Cortex of kidney (tissue), 1 donor: ENCODE data around the gene TBL1X.

Experiments used
- DNase-seq: peaks from one replicate; lab custom pipeline; 2025; lab: John Stamatoyannopoulos, UW

Gene TBL1X

DNA sequence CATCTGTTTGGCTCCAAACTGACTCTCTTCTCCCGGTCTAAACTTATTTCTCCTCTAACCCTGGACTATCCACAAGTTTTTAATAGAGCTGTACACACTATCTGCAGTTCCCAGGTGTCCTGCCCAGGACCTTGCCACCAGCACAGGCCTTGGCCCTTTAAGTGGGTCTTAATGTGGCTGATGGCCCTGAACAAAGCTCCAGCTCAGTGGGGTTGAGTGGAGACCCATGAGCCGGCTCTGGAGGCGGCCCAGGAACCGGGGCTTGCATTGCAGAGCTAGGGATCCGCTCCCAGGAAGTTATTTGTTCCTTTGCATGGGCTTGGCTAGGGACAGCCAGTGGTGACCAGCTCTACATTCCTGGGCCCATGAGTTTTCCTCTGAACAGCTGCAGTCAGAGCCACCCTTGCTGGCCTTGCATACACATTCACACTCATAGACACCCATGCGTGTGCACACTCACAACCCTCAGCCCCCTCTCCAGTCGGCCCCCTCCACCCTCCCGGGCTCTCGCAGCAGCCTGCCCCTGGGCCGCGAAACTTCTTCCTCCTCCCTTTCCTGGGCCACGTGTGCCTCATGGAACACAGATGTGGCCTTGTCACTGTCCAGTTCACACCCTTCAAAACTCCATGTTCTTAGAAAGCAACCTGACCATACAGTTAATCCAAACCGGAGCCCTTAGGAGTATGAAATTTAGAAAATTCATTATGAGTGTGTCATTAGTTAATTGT, 242.6 kb downstream of the TBL1X start:
- no peak for DNase-seq

DNA sequence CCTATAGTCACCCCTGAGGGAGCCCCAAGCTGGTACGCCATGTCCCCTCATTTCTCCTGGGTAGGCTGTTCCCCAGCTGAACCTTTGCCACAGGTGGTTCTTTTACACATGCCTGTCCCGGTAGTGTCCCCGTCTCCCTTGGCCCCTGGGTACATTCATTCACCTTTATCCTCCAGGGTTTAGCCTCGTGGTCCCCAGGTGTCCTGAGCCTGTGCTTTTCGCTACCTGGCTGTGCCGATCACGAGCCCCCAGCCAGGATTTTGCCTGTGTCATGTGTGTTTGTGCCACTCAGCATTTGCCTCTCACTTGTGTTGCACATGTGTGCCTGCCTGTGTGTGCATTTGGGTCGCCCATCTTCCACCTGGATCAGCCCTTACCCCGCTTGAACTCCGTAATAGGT, 243.2 kb downstream of the TBL1X start:
- no peak for DNase-seq

DNA sequence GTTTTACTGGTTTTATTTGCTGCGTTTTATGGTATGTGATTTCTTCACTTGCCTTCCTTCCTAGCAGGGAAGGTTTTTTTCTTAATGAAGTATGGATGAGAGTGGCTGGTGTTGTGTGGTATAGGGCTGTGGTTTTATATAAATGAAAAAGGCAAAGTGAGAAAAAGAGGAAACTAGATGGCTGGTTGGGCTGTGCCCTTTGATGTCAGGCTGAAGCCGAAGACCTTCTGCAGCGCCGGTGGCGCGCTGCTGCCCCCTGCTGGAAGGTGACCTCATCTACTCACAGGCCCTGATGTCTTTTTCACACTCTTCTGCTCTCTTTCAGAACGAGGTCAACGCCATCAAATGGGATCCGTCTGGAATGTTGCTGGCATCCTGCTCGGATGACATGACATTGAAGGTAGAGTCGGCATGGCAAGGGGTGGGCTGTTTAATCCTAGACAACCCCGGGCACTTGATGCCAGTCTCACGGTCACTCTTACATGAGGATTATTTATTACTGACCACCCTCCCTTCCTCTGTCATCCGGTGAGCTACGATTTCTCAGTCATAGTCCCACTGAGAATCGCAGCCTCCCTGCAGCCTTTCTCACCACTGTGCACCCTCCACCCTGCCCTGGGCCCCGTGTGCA, 244.2 kb downstream of the TBL1X start:
- DNase-seq: no peak

DNA sequence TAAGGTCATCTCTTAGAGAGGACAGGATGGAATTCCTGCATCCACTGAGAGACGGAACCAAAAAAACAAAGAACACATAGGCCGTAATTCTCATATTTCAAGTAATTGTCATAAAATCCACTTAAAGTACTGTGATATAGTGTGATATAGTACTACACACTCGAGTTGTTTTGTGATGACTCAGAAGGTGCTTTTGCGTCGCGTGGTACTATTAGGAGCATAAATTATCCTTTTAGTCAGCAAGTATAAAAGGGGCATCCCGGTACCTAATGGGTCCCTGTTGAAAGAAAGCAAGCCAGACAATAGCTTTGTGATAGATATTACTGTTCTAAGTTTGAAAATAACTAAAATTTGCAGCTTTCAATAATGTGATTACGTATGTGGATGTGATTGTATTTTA, 245.5 kb downstream of the TBL1X start:
- no peak for DNase-seq

DNA sequence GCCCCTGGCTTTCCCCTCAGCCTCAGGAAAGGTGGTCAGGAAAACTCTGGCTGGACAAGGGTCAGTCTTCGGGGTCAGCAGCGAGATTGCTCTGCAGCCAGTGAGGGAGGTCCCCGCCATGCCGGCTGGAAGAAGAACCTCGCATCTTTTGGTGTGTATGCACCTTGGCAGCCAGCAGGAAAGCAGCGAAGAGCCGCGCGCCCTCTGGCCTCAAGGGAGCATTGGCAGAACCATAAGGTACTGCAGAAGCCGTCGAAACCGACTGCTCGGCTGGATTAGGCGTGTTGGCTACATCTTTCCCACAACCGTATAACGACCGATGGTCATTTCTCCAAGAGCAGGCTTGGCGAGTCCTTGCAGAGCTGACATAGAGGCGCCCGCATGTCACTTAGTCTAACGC, 252.5 kb downstream of the TBL1X start:
- DNase-seq: no peak

DNA sequence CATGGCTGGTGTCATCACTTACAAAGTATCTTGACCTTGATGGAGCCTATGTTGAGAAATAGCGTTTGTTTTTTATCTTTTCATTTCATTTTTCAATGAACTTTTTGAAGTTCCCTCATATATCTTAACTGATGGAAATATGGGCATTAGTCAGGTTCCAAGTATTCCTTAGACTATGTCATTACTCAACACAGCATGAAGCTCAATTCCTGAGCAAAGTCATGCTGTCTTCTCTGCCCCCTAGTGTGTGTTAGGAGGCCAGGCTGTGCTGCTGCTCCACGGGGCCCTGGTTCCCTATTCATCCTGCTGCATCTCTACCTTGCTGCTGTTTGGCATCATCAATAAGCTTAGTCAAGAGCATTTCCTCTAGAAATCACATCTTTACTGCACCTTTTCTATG, 259.9 kb downstream of the TBL1X start:
- DNase-seq: no peak

DNA sequence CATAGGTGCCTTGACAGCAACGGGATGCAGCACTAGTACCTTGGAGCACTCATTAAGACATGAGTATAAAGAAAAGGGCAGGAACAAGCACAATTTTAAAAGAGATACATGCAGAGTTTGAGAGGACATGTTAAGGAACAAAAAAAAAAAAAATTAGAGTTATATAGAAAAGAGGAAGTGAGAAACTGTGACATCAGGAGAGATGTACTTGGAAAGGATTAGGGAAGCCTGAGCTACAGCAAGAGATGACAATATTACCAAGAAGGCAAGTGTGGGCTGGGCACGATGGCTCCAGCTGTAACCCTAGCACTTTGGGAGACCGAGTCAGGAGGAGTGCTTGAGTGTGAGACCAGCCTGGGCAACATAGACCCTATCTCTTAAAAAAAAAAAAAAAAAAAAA, 263.4 kb downstream of the TBL1X start:
- no peak for DNase-seq

DNA sequence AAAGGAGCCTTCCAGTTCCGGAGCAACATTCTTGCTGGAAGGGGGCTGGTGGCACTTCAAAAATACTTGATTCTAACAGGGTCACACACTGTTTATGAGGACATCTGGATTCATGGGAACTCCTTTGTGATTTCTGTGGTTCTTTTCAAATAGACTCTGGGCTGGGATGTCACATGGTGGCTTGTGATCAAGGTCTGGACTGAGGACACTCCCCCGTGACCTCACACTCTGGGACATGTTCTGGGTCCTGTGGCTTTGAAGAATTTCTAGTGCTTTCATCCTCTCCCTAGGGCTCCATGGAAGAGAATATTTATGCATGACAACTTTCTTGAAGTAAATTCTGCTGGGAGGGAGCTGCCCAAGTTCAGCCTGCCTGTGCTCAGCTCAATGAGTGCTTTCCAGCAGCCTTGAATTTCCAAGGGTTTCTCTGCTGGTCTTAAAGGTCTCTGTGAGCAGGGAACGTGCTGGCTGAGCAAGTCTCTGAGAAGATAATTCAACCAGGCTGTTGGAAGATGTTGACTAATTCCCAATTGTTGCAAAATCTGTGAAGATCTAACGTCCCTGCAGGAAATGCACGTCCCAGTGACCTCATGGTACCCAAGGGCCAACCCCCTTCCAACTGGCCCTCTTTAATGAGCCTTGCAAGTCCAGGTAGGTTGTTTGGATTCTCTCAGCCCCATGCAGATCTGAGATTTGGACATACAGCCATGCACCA, 264.5 kb downstream of the TBL1X start:
- DNase-seq: no peak

DNA sequence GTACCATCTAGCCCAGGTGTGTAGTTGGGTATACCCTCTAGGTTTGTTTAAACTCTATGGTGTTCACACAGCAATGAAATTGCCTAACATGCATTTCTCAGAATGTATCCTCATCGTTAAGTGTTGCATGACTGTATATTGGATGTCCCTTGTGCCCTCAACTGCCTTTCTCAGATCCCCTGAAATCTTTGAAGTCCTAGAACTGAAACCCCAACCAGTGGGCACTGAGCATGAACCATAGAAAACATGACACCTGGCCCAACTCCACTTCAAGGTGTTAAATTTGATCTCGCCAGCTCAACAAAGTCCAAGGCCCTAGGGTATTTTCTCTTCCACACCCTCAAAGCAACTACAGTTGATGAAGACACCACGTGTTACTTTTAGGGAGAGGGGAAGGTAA, 265.2 kb downstream of the TBL1X start:
- no peak for DNase-seq

DNA sequence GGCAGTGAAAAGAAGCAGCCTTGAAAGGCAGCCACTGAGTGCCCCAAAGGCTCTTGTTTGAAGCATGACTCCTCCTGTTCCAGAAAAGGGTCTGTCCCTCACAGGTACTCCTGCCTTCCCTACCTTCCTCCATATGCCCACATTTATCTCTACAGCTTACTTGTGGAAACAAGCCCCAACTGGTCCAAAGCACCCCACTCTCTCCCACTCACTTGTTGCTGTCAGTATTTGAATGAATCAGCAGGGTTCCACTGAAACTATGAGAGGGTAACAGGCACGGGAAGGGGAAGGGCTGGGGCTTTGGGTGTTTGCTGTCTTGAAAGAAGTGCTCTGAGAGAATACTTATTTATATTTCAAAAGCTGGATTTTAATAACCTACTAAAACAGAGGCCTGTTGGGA, 265.9 kb downstream of the TBL1X start:
- DNase-seq: no peak

DNA sequence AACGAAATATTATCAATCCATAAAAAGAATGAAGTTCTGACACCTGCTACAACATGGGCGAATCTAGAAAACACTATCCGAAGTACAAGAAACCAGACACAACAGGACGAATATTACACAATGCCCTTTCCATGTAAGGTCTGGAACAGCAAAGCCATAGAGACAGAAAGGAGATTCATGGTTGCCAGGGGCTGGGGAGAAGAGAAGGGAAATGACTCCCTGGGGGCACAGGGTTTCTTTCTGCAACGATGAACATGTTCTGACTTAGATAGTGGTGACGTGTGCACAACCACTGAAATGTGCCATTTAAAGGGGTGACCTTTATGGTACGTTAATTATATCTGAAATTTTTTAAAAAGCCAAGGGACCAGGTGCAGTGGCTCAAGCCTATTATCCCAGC, 272.5 kb downstream of the TBL1X start:
- DNase-seq: no peak

DNA sequence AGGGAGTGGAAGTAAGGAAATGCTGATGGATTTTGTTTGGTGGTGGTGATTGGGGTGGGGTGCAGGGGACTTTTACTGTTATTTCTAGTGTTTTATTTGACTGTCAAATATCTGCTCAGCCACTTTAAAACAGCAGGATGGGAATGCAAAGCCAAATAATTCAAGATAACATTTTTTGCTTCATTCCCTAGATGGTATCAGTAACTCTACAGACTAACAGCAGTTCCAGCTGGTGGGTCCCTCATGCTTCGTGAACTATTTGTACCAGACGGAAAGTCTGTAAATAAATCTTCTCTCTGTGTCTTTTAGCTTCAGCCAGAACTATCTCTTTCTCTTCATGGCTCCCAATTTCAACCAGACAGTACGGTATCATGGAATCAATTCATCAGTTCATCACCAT, 273.3 kb downstream of the TBL1X start:
- no peak for DNase-seq

DNA sequence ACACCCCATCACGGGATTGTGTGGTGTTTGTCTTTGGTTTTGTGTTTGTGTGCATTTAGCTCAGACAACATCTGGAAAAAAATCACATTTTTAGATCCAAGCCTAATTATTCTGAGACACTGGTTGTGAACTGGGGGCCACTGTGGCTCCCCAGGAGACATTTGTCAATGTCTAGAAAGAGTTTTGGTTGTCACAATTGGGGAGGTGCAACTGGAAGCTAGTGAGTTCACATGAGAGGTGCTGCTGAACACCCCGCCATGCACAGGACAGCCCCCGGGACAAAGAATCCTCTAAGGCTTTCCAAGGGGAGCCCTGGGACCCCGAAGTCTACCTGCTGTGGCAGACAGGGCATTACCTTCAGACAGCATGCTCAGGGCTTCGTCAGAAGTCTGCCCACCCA, 274.3 kb downstream of the TBL1X start:
- DNase-seq: no peak

DNA sequence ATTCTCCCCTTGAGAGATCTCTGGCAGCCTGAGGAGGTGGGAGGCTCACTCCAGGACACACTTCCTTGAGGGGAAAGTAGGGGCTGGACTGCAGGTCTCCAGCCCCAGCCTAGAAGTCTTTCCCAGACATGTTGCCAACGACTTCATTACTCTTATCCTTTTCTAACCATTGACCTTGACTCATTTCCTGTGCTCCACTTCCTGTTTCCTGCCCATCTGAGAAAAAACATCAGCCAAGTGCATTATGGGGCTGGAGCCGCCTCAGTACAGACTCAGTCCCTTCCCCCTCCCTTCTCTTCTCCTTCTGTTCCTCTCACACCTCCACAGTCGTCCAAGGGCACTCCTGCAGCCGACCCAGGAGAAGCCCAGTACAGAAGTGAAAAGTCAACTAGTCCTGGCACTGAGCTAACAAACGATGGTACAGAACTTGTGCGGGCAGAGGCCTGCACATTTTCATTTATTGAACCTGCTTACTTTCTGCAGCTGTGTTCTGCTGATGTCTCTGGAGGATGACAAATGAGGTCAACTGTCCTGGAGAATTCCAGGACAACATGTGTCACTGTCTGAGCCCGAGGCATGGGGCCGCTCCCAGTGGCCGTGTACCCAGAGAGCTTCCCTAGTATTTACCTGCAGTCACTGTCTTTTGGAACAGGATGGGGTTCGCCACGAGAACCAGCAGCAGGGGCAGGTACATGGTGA, 280.7 kb downstream of the TBL1X start:
- DNase-seq: no peak

DNA sequence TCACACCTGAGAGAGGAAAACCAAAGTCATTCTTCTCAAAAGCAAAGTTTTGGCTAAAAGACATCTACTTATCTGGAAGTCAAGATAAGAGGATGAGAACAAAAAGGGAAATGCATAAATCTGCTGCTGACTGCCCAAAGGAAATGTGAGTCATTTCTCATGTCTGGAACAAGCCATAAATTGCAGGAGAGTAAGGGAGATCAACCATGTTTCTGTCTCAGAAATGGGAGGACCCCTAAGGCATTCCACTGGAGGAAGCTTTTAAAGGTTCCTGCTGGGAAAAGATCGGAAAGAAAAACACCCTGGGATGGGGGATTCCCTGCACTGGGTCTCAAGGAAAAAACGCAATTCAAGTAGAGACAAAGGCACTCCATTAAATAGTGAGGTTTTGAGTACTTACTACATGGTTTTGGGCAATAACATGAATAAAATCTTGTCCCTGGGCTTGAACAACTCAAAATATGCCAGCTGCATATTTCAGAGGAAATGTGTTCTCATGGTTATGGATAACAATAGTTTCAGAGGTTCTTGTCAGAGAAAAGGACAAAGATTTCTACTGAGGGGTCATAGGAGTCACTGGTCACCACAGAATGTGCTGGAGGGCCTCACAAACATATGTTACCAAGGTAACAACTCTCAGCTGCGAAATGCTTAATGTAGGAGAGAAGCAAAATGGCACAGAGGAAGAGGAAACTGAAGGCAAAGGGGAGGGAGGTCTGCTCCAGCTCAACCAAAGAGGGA, 281.5 kb downstream of the TBL1X start:
- DNase-seq: no peak

DNA sequence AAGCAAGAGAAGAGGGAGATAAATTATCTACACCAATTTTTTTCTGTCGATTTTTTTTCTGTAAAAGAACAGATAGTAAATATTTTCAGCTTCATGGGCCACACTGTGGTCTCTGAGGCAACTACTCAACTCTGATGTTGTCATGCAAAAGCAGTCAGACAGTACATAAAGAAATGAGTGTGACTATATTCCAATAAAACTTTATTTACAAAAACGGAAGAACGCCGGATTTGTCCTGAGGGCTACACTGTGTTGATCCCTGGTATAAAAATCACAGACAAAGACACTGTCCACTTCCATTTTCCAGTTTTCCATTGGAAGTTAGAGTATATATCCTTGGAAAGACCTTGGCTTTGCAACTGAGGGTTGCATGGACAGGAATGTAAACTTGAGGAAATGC, 282.8 kb downstream of the TBL1X start:
- DNase-seq: no peak

DNA sequence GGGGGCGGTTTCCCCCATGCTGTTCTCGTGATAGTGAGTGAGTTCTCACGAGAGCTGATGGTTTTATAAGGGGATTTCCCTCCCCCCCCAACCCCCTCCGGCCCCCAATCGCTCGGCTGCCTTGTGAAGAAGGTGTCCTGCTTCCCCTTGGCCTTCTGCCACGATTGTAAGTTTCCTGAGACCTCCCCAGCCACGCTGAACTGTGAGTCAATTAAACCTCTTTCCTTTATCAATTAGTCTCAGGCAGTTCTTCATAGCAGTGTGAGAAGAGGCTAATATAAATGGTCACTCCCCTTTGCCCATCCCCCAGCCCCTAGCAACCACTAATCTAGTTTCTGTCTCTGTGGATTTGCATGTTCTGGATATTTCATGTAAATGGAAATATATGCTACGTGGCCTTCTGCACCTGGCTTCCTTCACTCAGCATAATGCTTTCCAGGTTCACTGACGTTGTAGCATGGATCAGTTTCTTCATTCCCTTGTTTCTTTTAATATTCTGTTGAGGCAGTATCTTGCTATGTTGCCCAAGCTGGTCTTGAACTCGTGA, 284.4 kb downstream of the TBL1X start:
- DNase-seq: no peak

DNA sequence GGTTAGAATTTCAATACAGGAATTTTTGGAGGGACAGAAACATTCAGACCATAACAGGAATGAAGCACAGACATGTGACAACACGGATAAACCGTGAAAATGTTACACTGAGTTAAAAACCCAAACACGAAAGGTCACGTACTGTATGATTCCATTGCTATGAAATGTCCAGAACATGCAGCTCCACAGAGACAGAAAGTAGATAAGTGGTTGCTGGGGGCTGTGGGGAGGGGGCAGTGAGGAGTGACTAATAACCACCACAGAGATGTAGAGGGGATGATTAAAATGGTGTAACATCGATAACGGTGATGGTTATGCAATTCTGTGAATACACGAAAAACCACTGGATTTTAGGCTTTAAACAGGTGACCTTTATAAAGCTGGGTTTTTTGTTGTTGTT, 292.5 kb downstream of the TBL1X start:
- DNase-seq: no peak

DNA sequence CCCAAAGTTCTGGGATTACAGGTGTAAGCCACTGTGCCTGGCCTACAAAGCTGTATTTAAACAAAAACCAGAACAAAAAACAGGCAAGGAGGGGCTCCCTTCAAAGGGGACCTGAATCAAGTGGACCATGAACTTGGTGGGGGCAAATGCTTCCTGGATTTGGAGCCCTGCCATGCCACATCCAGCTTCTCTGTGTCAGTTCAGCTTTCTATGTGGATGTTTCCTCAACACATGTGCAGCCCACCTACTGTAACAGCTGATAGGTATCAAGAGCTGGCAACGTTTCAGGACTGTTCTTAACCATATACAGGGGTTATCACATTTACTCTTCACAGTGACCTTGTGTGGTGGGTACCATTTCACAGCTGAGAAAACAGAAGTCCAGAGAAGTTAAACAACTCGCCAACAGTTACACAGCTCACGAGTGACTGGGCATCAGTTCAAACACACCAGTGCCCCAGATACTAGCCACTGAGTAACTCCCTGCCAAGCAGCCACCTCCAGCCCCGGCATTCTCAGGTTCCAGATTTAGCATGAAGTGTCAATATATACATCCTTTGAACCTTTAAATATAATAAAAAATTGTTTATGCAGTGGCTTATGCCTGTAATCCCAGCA, 293.3 kb downstream of the TBL1X start:
- no peak for DNase-seq

DNA sequence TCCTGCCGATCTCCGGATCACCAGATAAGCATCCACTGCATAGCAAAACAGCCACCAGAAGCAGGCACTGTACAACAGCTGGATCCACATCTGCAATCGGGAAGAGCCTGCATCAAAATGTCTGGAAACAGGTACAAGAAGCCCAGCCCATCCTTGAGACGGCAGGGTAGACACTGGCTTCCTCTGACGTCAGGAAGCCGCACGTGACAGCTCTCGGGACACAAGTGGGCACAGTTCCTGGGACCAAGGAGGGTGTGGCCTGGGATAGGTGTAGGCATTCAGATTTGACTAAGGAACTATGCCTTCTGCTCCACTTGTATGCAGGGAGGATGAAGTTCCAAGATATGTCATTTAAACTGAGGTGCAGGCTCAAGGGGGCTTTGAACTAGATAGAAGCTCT, 294.5 kb downstream of the TBL1X start:
- no peak for DNase-seq

DNA sequence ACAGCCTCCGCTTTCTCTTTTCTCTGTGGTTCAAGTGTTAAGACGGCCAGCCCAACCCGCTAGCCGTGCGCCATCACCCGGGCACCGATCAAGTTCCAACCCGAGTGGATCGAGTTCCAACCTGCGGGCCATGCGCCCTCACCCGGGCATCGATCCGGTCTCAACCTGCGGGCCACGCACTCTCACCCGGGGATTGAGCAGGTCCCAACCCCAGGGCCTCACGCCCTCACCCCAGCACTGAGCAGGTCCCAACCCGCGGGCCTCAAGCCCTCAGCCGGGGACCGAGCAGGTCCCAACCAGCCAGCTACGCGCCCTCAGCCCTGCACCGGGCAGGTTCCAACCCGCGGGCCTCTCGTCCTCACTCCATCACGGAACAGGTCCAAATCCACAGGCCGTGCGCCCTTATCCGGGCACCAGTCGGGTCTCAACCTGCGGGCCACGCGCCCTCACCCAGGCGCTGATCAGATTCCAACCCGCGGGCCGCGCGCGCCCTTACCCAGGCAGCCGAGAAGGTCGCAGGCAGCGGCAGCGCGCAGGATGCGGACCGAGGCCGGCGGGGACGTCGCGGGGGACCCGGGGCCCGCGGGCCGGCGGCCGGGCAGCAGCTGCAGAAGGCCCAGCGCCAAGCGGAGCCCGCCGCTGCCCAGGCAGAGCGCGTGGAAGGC, 300.3 kb downstream of the TBL1X start:
- no peak for DNase-seq
